ENCODE measurements around the gene ULK2.
"Not testable (repeated sequence)": the region's sequence is repeated elsewhere in the genome, so short reads cannot be mapped to it uniquely, and the experiment has no call there.

DNA sequence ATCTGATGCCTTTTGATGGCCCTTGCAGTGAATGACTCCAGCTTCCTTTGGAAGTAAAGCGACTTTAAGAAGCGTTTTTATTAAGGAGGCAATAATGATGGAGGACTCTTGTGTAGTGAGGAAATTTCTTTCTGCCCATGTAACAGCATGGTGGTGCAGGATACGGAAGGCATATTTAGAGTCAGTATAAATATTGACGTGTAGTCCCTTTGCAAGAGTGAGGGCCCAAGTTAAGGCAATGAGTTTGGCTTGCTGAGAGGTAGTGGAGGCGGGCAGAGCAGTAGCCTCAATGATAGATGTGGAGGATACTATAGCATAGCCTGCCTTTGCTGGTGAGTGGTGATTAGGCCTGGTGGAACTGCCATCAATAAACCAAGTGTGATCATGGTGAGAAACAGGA lies 22.3 kb upstream of the ULK2 start:
- not testable (repeated sequence) for TF ChIP-seq POLR2AphosphoS5, POLR2A (IDR thresholded peaks at IDR 0.05; ENCODE audit: low read depth, low read length)
